ENCODE results near the gene MALAT1.
A peak's percentile ranks its signal among the peaks of the same experiment; 100 is the strongest.
"Not testable (repeated sequence)": the region's sequence is repeated elsewhere in the genome, so short reads cannot be mapped to it uniquely, and the experiment has no call there.

Gene MALAT1

GRCh38 chr11:65468874-65469333 lies 29.9 kb upstream of the MALAT1 start:
- H3K36me3 ChIP-seq (ENCODE audit: control insufficient read depth, insufficient read depth, low read length), result no peaks in the 10 kb centered on the region
- WGBS, 2 experiments, result 8 to 9% methylated on average over 3 of the region's 3 CpGs
- no peak overlapping the region for H3K4me3 ChIP-seq (ENCODE audit: insufficient read depth, low read depth, low read length)
- no peaks in the 10 kb centered on the region for H3K27me3 ChIP-seq (ENCODE audit: control insufficient read depth, insufficient read depth, low read length, poor library complexity, severe bottlenecking)
- no peaks in the 10 kb centered on the region for H3K9me3 ChIP-seq (ENCODE audit: control insufficient read depth, low read length)
- no peaks in the 10 kb centered on the region for H3K4me1 ChIP-seq (ENCODE audit: control insufficient read depth, insufficient read depth, low read length)
- H3K27ac ChIP-seq (ENCODE audit: insufficient read depth, low read depth, low read length, poor library complexity, severe bottlenecking), result no peak overlapping the region

DNA sequence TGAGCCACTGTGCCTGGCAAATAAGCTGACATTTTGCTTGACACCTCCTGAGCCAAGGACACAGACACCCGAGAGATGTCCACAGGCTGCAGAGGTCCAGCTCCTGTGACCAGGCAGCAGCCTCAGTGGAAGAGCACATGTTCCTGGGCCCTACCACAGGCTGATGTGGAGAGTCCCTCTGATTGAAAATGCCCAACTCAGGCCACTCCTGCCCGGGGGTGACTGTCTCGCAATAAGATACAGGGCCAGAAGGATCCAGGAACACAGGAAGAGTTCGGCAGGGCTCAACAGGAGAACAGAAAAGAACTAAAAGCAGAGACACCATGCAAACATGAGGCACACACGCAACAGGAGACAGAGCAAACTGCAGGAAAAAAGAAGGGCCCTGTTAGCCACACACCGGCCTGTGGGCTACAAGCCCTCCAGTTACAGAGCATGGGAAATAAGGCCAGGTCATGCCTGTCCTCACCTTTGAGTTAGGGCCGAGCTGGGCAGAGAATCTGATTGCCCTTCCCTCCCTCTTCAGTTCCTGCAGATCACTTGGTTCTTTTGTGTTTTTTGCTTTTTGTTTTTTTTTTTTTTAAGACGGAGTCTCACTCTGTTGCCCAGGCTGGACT lies 28.3 kb upstream of the MALAT1 start:
- Histone ChIP-seq H3K9me3 (ENCODE audit: control insufficient read depth, low read length) (no peaks in the 10 kb centered on the region), H3K4me1 (ENCODE audit: control insufficient read depth, insufficient read depth, low read length) (no peaks in the 10 kb centered on the region), H3K27ac (ENCODE audit: insufficient read depth, low read depth, low read length, poor library complexity, severe bottlenecking) (no peak overlapping the region), H3K36me3 (ENCODE audit: control insufficient read depth, insufficient read depth, low read length) (no peaks in the 10 kb centered on the region), H3K4me3 (ENCODE audit: insufficient read depth, low read depth, low read length) (no peak overlapping the region), H3K27me3 (ENCODE audit: control insufficient read depth, insufficient read depth, low read length, poor library complexity, severe bottlenecking) (no peaks in the 10 kb centered on the region)
- 91 to 92% methylated on average over 8 of the region's 8 CpGs for WGBS, 2 experiments

DNA sequence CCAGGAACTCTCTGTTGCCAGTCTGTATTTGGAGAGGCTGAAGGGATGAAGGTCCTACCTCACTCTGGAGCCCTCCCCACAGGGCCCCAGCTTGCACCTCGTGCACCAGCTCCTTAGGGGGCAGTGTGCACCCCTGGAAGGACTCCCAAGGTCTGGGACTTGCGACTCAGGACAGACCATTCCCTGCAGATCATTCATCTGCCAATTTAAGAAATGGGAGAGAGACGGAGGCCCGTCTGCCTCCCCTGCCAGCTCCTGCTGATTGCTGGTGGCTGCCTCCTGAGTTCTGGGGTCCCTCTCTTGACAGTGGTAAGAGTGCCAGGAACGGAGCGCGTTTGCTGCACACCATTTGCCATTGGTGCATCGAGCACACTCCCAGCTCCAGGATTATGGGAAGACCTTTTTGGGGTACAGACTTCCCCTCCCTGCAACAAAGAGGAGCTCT lies 27.4 kb upstream of the MALAT1 start:
- Histone ChIP-seq H3K27me3 (ENCODE audit: control insufficient read depth, insufficient read depth, low read length, poor library complexity, severe bottlenecking) (no peaks in the 10 kb centered on the region), H3K9me3 (ENCODE audit: control insufficient read depth, low read length) (no peaks in the 10 kb centered on the region), H3K4me1 (ENCODE audit: control insufficient read depth, insufficient read depth, low read length) (peaks cover 3% of the 10 kb centered on the region), H3K4me3 (ENCODE audit: insufficient read depth, low read depth, low read length) (no peak overlapping the region), H3K27ac (ENCODE audit: insufficient read depth, low read depth, low read length, poor library complexity, severe bottlenecking) (no peak overlapping the region), H3K36me3 (ENCODE audit: control insufficient read depth, insufficient read depth, low read length) (no peaks in the 10 kb centered on the region)
- WGBS, 2 experiments, result 73 to 77% methylated on average over 8 of the region's 8 CpGs

DNA sequence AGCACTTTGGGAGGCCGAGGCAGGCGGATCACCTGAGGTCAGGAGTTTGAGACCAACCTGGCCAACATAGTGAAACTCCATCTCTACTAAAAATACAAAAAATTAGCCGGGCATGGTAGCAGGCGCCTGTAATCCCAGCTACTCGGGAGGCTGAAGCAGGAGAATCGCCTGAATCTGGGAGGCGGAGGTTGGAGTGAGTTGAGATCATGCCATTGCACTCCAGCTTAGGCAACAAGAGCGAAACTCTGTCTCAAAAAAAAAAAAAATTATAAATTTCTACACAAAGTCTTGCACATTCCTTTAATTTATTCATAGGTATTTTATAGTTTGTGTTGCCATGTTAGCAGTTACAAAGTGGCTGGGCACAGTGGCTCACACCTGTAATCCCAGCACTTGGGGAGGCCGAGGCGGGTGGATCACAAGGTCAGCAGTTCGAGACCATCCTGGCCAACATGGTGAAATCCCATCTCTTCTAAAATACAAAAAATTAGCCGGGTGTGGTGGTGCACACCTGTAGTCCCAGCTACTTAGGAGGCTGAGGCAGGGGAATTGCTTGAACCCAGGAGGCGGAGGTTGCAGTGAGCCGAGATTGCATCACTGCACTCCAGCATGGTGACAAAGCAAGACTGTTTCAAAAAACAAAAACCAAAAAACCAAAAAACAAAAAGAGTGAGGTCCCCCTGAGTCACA lies 26.1 kb upstream of the MALAT1 start:
- not testable (repeated sequence) for H3K9me3 ChIP-seq (ENCODE audit: control insufficient read depth, low read length); H3K27me3 ChIP-seq (ENCODE audit: control insufficient read depth, insufficient read depth, low read length, poor library complexity, severe bottlenecking); H3K36me3 ChIP-seq (ENCODE audit: control insufficient read depth, insufficient read depth, low read length); H3K4me3 ChIP-seq (ENCODE audit: insufficient read depth, low read depth, low read length); H3K4me1 ChIP-seq (ENCODE audit: control insufficient read depth, insufficient read depth, low read length); H3K27ac ChIP-seq (ENCODE audit: insufficient read depth, low read depth, low read length, poor library complexity, severe bottlenecking)
- 93 to 96% methylated on average over 13 to 14 of the region's 14 CpGs for WGBS, 2 experiments

DNA sequence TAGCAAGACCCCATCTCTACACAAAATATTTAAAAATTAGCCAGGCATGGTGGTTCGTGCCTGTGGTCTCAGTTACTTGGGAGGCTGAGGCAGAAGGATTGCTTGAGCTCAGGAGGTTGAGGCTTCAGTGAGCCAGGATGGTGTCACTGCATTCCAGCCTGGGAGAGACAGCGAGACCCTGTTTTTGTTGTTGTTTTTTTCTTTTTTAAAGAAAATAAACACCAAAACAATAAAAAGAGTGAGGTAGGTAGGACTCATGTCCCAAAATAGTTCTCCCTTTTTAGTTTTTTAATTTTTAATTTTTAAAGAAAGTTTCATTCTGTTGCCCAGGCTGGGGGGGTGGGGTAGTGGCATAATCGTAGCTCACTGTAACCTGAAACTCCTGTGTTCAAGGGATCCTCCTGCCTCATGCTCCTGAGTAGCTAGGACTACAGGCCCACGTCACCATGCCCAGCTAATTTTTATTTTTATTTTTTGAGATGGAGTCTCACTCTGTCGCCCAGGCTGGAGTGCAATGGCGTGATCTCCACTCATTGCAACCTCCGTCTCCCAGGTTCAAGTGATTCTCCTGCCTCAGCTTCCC lies 25.5 kb upstream of the MALAT1 start:
- Histone ChIP-seq H3K36me3 (ENCODE audit: control insufficient read depth, insufficient read depth, low read length) (no peaks in the 10 kb centered on the region), H3K4me3 (ENCODE audit: insufficient read depth, low read depth, low read length) (no peak overlapping the region), H3K27ac (ENCODE audit: insufficient read depth, low read depth, low read length, poor library complexity, severe bottlenecking) (no peak overlapping the region), H3K4me1 (ENCODE audit: control insufficient read depth, insufficient read depth, low read length) (peaks cover 9% of the 10 kb centered on the region), H3K27me3 (ENCODE audit: control insufficient read depth, insufficient read depth, low read length, poor library complexity, severe bottlenecking) (no peaks in the 10 kb centered on the region), H3K9me3 (ENCODE audit: control insufficient read depth, low read length) (no peaks in the 10 kb centered on the region)
- 78 to 90% methylated on average over 6 to 7 of the region's 7 CpGs for WGBS, 2 experiments

- H3K9me3 ChIP-seq (ENCODE audit: control insufficient read depth, low read length), result no peaks in the 10 kb centered on the region
- H3K36me3 ChIP-seq (ENCODE audit: control insufficient read depth, insufficient read depth, low read length), result no peaks in the 10 kb centered on the region
- no peak overlapping the region for H3K27ac ChIP-seq (ENCODE audit: insufficient read depth, low read depth, low read length, poor library complexity, severe bottlenecking)
- H3K4me1 ChIP-seq (ENCODE audit: control insufficient read depth, insufficient read depth, low read length), result peaks cover 24% of the 10 kb centered on the region
- H3K4me3 ChIP-seq (ENCODE audit: insufficient read depth, low read depth, low read length), result no peak overlapping the region
- 94 to 100% methylated on average over 1 to 3 of the region's 3 CpGs for WGBS, 2 experiments
- H3K27me3 ChIP-seq (ENCODE audit: control insufficient read depth, insufficient read depth, low read length, poor library complexity, severe bottlenecking), result no peaks in the 10 kb centered on the region
Observed at GRCh38 chr11:65474864-65475263, 24.0 kb upstream of the MALAT1 start.

DNA sequence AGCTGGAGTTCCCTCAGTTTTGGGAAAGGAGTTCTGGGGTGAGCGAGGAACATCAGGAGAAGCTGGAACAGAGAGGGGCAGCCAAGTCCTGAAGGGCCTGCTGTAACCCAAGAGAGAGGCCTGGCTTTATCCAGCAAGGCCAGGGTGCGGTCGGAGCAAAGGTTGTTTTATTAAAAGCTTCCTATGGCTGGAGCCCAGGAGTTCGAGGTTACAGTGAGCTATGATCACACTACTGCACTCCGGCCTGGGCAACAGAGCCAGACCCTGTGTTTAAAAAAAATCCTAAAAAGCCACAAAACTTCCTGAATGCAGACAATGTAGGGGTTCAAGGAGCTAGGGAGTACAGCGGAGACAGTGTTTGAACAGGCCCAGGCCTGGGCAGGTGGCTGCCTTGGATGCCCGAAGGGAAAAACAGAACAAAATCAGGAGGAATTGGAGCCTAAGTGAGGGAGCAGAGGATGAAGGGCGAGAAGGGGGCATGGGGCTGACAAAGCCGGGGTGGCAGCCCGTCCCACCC lies 22.2 kb upstream of the MALAT1 start:
- WGBS, 2 experiments, result 65 to 68% methylated on average over 10 of the region's 10 CpGs
- Histone ChIP-seq H3K36me3 (ENCODE audit: control insufficient read depth, insufficient read depth, low read length) (no peaks in the 10 kb centered on the region), H3K27me3 (ENCODE audit: control insufficient read depth, insufficient read depth, low read length, poor library complexity, severe bottlenecking) (no peaks in the 10 kb centered on the region), H3K27ac (ENCODE audit: insufficient read depth, low read depth, low read length, poor library complexity, severe bottlenecking) (peak overlapping the region; percentile 88), H3K4me3 (ENCODE audit: insufficient read depth, low read depth, low read length) (peak overlapping the region; percentile 88), H3K4me1 (ENCODE audit: control insufficient read depth, insufficient read depth, low read length) (peaks cover 28% of the 10 kb centered on the region), H3K9me3 (ENCODE audit: control insufficient read depth, low read length) (no peaks in the 10 kb centered on the region)

GRCh38 chr11:65477149-65477965 lies 21.5 kb upstream of the MALAT1 start:
- peak overlapping the region; percentile 88 for H3K27ac ChIP-seq (ENCODE audit: insufficient read depth, low read depth, low read length, poor library complexity, severe bottlenecking)
- no peaks in the 10 kb centered on the region for H3K36me3 ChIP-seq (ENCODE audit: control insufficient read depth, insufficient read depth, low read length)
- 5% methylated on average over 60 of the region's 60 CpGs for whole genome bisulfite sequencing, 2 experiments
- H3K4me3 ChIP-seq (ENCODE audit: insufficient read depth, low read depth, low read length), result peak overlapping the region; percentile 88
- H3K27me3 ChIP-seq (ENCODE audit: control insufficient read depth, insufficient read depth, low read length, poor library complexity, severe bottlenecking), result no peaks in the 10 kb centered on the region
- no peaks in the 10 kb centered on the region for H3K9me3 ChIP-seq (ENCODE audit: control insufficient read depth, low read length)
- peaks cover 28% of the 10 kb centered on the region for H3K4me1 ChIP-seq (ENCODE audit: control insufficient read depth, insufficient read depth, low read length)

DNA sequence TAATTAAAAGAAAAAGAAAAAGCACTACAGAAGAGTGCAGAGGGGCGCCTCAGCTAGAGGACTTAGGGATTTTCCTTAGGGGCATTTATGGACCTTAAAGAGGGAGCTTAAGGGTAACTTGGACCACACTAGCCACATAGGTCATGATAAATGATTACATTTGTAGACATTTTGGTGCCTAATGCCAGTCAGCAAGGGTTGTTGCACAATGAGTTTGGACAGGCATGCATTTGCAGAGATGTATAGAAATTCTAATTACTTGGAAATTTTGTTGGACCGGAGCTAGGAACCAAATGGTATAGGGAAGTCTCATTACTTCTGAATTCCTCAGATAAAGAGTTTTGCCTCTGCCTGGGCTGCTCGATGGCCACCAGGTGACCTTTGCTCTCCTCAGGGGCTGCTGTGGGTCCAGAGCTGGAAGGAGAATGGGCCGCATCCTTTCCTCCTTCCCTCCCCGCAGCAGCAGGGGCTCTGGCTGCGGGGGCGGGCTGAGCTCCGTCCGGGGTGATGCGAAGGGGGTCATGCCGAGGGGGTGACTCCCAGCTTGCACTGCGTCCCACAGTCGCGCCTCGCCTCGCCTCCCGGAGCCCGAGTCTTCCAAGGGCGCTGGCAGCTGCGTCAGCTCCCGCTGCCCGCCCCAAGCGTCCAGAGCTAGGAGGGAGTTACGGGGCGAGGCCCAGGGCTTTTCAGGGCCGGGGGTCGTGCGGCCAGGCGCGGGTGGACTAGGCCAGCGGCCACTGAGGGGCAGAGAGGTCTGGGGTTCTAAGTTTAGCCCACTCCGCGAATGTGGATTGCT lies 20.3 kb upstream of the MALAT1 start:
- Histone ChIP-seq H3K36me3 (ENCODE audit: control insufficient read depth, insufficient read depth, low read length) (no peaks in the 10 kb centered on the region), H3K27me3 (ENCODE audit: control insufficient read depth, insufficient read depth, low read length, poor library complexity, severe bottlenecking) (no peaks in the 10 kb centered on the region), H3K4me1 (ENCODE audit: control insufficient read depth, insufficient read depth, low read length) (peaks cover 28% of the 10 kb centered on the region), H3K27ac (ENCODE audit: insufficient read depth, low read depth, low read length, poor library complexity, severe bottlenecking) (no peak overlapping the region), H3K9me3 (ENCODE audit: control insufficient read depth, low read length) (no peaks in the 10 kb centered on the region), H3K4me3 (ENCODE audit: insufficient read depth, low read depth, low read length) (no peak overlapping the region)
- 86 to 87% methylated on average over 33 of the region's 33 CpGs for WGBS, 2 experiments

Data from ectodermal cell (in vitro differentiated cells).